ENCODE data around the gene GNAI1. TPM values are rescaled to one million over a fixed set of nuclear protein-coding genes. Genes with fewer than 3 reads are reported as not detected.

Gene GNAI1
- total RNA-seq, 1 donor from 2014 or later, result 35.5 TPM

- Mint-ChIP-seq H3K4me1 (ENCODE audit: low read depth, unreplicated experiment) (no peaks in the 10 kb centered on the region), H3K36me3 (ENCODE audit: low read depth, unreplicated experiment) (no peaks in the 10 kb centered on the region), H3K27me3 (ENCODE audit: low read depth, unreplicated experiment) (no peaks in the 10 kb centered on the region), H3K9me3 (ENCODE audit: unreplicated experiment) (no peaks in the 10 kb centered on the region), H3K27ac (ENCODE audit: unreplicated experiment) (no peak overlapping the region), H3K4me3 (ENCODE audit: unreplicated experiment) (no peak overlapping the region)
- no peaks in the 10 kb centered on the region for H4K20me1 ChIP-seq (ENCODE audit: insufficient read depth, low read length)
- no peak overlapping the region for H2AFZ ChIP-seq (ENCODE audit: low read depth, low read length)
- H3K9me3 ChIP-seq (ENCODE audit: insufficient read depth, low read depth, low read length), result no peaks in the 10 kb centered on the region
- H3K9ac ChIP-seq (ENCODE audit: low read length), result no peak overlapping the region
- no peak for DNase-seq (ENCODE audit: low read depth)
- no peaks in the 10 kb centered on the region for H3K4me1 ChIP-seq (ENCODE audit: insufficient read depth, low read length)
- no peak overlapping the region for H3K4me2 ChIP-seq (ENCODE audit: low read length)
- no peak for TF ChIP-seq EZH2 (IDR thresholded peaks at IDR 0.05; ENCODE audit: insufficient read depth, low read length)
- TF ChIP-seq, protein P1, sequence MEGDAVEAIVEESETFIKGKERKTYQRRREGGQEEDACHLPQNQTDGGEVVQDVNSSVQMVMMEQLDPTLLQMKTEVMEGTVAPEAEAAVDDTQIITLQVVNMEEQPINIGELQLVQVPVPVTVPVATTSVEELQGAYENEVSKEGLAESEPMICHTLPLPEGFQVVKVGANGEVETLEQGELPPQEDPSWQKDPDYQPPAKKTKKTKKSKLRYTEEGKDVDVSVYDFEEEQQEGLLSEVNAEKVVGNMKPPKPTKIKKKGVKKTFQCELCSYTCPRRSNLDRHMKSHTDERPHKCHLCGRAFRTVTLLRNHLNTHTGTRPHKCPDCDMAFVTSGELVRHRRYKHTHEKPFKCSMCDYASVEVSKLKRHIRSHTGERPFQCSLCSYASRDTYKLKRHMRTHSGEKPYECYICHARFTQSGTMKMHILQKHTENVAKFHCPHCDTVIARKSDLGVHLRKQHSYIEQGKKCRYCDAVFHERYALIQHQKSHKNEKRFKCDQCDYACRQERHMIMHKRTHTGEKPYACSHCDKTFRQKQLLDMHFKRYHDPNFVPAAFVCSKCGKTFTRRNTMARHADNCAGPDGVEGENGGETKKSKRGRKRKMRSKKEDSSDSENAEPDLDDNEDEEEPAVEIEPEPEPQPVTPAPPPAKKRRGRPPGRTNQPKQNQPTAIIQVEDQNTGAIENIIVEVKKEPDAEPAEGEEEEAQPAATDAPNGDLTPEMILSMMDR (IDR thresholded peaks at IDR 0.05; ENCODE audit: insufficient read depth, low read depth, low read length), result no peak
- no peaks in the 10 kb centered on the region for H3K36me3 ChIP-seq (ENCODE audit: insufficient read depth, low read length)
- no peak overlapping the region for H3K4me3 ChIP-seq (ENCODE audit: insufficient read depth, low read depth, low read length)
- no peak overlapping the region for H3K27ac ChIP-seq (ENCODE audit: low read depth, low read length)
- H3K79me2 ChIP-seq (ENCODE audit: insufficient read depth, low read length), result no peaks in the 10 kb centered on the region
- no peaks in the 10 kb centered on the region for H3K27me3 ChIP-seq (ENCODE audit: insufficient read depth, low read length)
- FAIRE-seq, result no peak
These were observed 20.5 kb upstream of the GNAI1 start for GRCh38 chr7:80114159-80114558.

DNA sequence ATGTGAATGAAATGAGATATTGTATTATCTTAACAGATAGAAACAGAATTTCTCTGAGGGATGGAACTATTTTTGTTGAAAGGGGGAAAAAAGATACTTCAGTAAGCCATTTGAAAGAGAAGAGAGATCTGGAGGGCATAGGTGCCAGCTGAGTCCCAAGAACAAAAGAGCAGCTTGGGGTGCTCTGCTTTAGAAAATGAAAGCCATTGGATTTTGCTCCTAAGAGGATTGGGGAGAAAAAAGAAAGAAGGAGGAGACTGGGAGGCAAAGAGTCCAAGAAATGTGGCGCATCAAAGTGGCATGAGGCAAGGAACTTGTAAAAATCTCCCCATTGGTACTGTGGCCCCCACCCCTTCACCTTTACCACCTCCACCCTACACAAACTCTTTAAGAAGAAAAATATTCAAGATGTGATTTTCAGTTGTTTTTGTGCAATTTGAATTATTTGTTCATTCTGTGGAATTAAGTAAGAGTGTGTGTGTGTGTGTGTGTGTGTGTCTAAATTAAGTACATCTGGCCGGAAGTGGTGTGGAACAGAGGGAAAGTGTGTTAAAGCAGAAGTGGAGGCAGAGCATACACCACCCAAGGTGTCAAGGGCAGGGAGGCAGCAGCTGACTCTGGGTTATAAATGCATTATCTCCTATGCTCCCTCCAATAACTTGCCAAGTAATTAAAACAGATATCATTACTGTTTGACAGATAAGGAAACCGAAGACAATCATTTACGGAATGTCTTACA is 9.9 kb upstream of the GNAI1 start:
- Mint-ChIP-seq H3K27me3 (ENCODE audit: low read depth, unreplicated experiment) (no peaks in the 10 kb centered on the region), H3K36me3 (ENCODE audit: low read depth, unreplicated experiment) (no peaks in the 10 kb centered on the region), H3K9me3 (ENCODE audit: unreplicated experiment) (no peaks in the 10 kb centered on the region), H3K4me1 (ENCODE audit: low read depth, unreplicated experiment) (peaks cover 4% of the 10 kb centered on the region), H3K27ac (ENCODE audit: unreplicated experiment) (no peak overlapping the region), H3K4me3 (ENCODE audit: unreplicated experiment) (no peak overlapping the region)
- no peak overlapping the region for H3K9ac ChIP-seq (ENCODE audit: low read length)
- H3K79me2 ChIP-seq (ENCODE audit: insufficient read depth, low read length), result no peaks in the 10 kb centered on the region
- DNase-seq (ENCODE audit: low read depth) (no peak), FAIRE-seq (no peak)
- H3K27me3 ChIP-seq (ENCODE audit: insufficient read depth, low read length), result no peaks in the 10 kb centered on the region
- TF ChIP-seq, protein P1 (IDR thresholded peaks at IDR 0.05; ENCODE audit: insufficient read depth, low read depth, low read length), result no peak
- TF ChIP-seq EZH2 (IDR thresholded peaks at IDR 0.05; ENCODE audit: insufficient read depth, low read length), result no peak
- H3K4me2 ChIP-seq (ENCODE audit: low read length), result no peak overlapping the region
- H3K36me3 ChIP-seq (ENCODE audit: insufficient read depth, low read length), result no peaks in the 10 kb centered on the region
- H3K4me3 ChIP-seq (ENCODE audit: insufficient read depth, low read depth, low read length), result no peak overlapping the region
- no peak overlapping the region for H3K27ac ChIP-seq (ENCODE audit: low read depth, low read length)
- no peaks in the 10 kb centered on the region for H4K20me1 ChIP-seq (ENCODE audit: insufficient read depth, low read length)
- no peaks in the 10 kb centered on the region for H3K4me1 ChIP-seq (ENCODE audit: insufficient read depth, low read length)
- no peaks in the 10 kb centered on the region for H3K9me3 ChIP-seq (ENCODE audit: insufficient read depth, low read depth, low read length)
- no peak overlapping the region for H2AFZ ChIP-seq (ENCODE audit: low read depth, low read length)

All from astrocyte (in vitro differentiated cells and primary cell).